H9 (cell line): ENCODE results near the gene PKNOX2. TPM values are rescaled to one million over a fixed set of nuclear protein-coding genes. Genes with fewer than 3 reads are reported as not detected.
A peak's percentile ranks its signal among the peaks of the same experiment; 100 is the strongest.

Experiments used
- DNase-seq: peaks from one replicate; pipeline ENCODE4 v3.0.0-alpha.2; 2017
- H2AFZ ChIP-seq: one replicate; pipeline ENCODE4 v1.6.1; 2013; ENCODE audit warnings: mild to moderate bottlenecking, low read length, control low read depth, moderate library complexity
- H2AK5ac ChIP-seq: 2 replicates; pipeline ENCODE4 v1.6.1; 2013; ENCODE audit warnings: low read length, control low read depth, mixed read lengths; ENCODE audit not compliant: insufficient read length
- H2BK120ac ChIP-seq: one replicate; pipeline ENCODE4 v1.6.1; 2013; ENCODE audit warnings: low read depth, mild to moderate bottlenecking, low read length, control low read depth, inconsistent platforms; ENCODE audit not compliant: poor library complexity, severe bottlenecking
- H2BK12ac ChIP-seq: 2 replicates; pipeline ENCODE4 v1.6.1; 2013; ENCODE audit warnings: low read length, control low read depth, mixed read lengths, low read depth; ENCODE audit not compliant: insufficient read length
- H2BK15ac ChIP-seq: 2 replicates; pipeline ENCODE4 v1.6.1; 2013; ENCODE audit warnings: low read depth, low read length, control low read depth
- H2BK20ac ChIP-seq: one replicate; pipeline ENCODE4 v1.6.1; 2013; ENCODE audit warnings: low read depth, mild to moderate bottlenecking, low read length, control low read depth, inconsistent platforms; ENCODE audit not compliant: poor library complexity, severe bottlenecking
- H2BK5ac ChIP-seq: 2 replicates; pipeline ENCODE4 v1.6.1; 2013; ENCODE audit warnings: low read length, control low read depth, mixed read lengths; ENCODE audit not compliant: insufficient read length
- H3K14ac ChIP-seq: 2 replicates; pipeline ENCODE4 v1.6.1; 2013; ENCODE audit warnings: low read length, control low read depth; ENCODE audit not compliant: insufficient read depth
- H3K18ac ChIP-seq: 2 replicates; pipeline ENCODE4 v1.6.1; 2013; ENCODE audit warnings: low read depth, mild to moderate bottlenecking, mixed read lengths, low read length, control low read depth; ENCODE audit not compliant: insufficient read length
- H3K23ac ChIP-seq: 2 replicates; pipeline ENCODE4 v1.6.1; 2013; ENCODE audit warnings: low read length, control low read depth, mixed read lengths, low read depth; ENCODE audit not compliant: insufficient read length
- H3K23me2 ChIP-seq: 2 replicates; pipeline ENCODE4 v1.6.1; 2013; ENCODE audit warnings: low read depth, mild to moderate bottlenecking, mixed read lengths, low read length, control low read depth; ENCODE audit not compliant: insufficient read length, poor library complexity, severe bottlenecking
- H3K27ac ChIP-seq: 2 replicates; pipeline ENCODE4 v1.5.1; 2013; ENCODE audit warnings: low read length, control low read depth, mixed read lengths, low read depth; ENCODE audit not compliant: insufficient read length
- H3K27me3 ChIP-seq: 2 replicates; pipeline ENCODE4 v1.6.1; 2013; ENCODE audit warnings: low read length, control low read depth, inconsistent platforms; ENCODE audit not compliant: insufficient read depth
- H3K4ac ChIP-seq: 2 replicates; pipeline ENCODE4 v1.6.1; 2013; ENCODE audit warnings: low read depth, mild to moderate bottlenecking, control low read depth, inconsistent platforms, low read length, moderate library complexity
- H3K4me1 ChIP-seq: 2 replicates; pipeline ENCODE4 v1.6.1; 2013; ENCODE audit warnings: low read length, control low read depth, inconsistent platforms; ENCODE audit not compliant: insufficient read depth
- H3K4me2 ChIP-seq: 2 replicates; pipeline ENCODE4 v1.6.1; 2013; ENCODE audit warnings: low read length, control low read depth, mixed read lengths; ENCODE audit not compliant: insufficient read length, insufficient read depth
- H3K56ac ChIP-seq: 2 replicates; pipeline ENCODE4 v1.6.1; 2013; ENCODE audit warnings: low read depth, mild to moderate bottlenecking, mixed read lengths, low read length, control low read depth; ENCODE audit not compliant: insufficient read length
- H3K79me1 ChIP-seq: 2 replicates; pipeline ENCODE4 v1.6.1; 2013; ENCODE audit warnings: low read depth, mild to moderate bottlenecking, moderate library complexity, low read length, control low read depth, inconsistent platforms; ENCODE audit not compliant: insufficient read depth, poor library complexity, severe bottlenecking
- H3K79me2 ChIP-seq: 2 replicates; pipeline ENCODE4 v1.6.1; 2013; ENCODE audit warnings: low read length, control low read depth, inconsistent platforms; ENCODE audit not compliant: insufficient read depth
- H3K9ac ChIP-seq: 2 replicates; pipeline ENCODE4 v1.6.1; 2013; ENCODE audit warnings: low read length, control low read depth, mixed read lengths; ENCODE audit not compliant: insufficient read length; ENCODE audit errors: extremely low read depth
- H3K9me3 ChIP-seq: one replicate; pipeline ENCODE4 v1.6.1; 2013; ENCODE audit warnings: low read depth, low read length, inconsistent platforms; ENCODE audit not compliant: control insufficient read depth
- H3T11ph ChIP-seq: one replicate; pipeline ENCODE4 v1.6.1; 2013; ENCODE audit warnings: mild to moderate bottlenecking, low read length, control low read depth, inconsistent platforms
- H4K20me1 ChIP-seq: one replicate; pipeline ENCODE4 v1.6.1; 2013; ENCODE audit not compliant: control insufficient read depth, insufficient read length, insufficient read depth
- H4K5ac ChIP-seq: 2 replicates; pipeline ENCODE4 v1.6.1; 2013; ENCODE audit warnings: low read depth, mild to moderate bottlenecking, mixed read lengths, low read length, control low read depth; ENCODE audit not compliant: insufficient read length
- H4K8ac ChIP-seq: replicated peaks from 2 replicates; pipeline ENCODE4 v1.6.1; 2013; ENCODE audit warnings: low read length, control low read depth, mixed read lengths, low read depth; ENCODE audit not compliant: insufficient read length
- H4K91ac ChIP-seq: 2 replicates; pipeline ENCODE4 v1.6.1; 2013; ENCODE audit warnings: low read depth, mild to moderate bottlenecking, moderate library complexity, mixed read lengths, low read length, control low read depth; ENCODE audit not compliant: insufficient read length
- H3K27ac Mint-ChIP-seq, 3 experiments: 2 replicates in 2 of 3; 3 replicates in 1 of 3; pipeline ENCODE4 v1.8.0; 2020 to 2021; ENCODE audit warnings: mixed read lengths in 3 of 3, mild to moderate bottlenecking in 1 of 3, moderate library complexity in 1 of 3
- H3K27me3 Mint-ChIP-seq: 2 replicates; pipeline ENCODE4 v1.8.0; 2021; ENCODE audit warnings: low read depth, mild to moderate bottlenecking, moderate library complexity, mixed read lengths
- H3K36me3 Mint-ChIP-seq, 3 experiments: 2 replicates in 2 of 3; 3 replicates in 1 of 3; pipeline ENCODE4 v1.8.0; 2020 to 2021; ENCODE audit warnings: low read depth in 3 of 3, mixed read lengths in 3 of 3; ENCODE audit not compliant: insufficient read depth in 1 of 3
- H3K4me1 Mint-ChIP-seq, 2 experiments: 2 replicates each; pipeline ENCODE4 v1.8.0; 2020; ENCODE audit warnings: mixed read lengths in 2 of 2
- H3K4me3 Mint-ChIP-seq, 2 experiments: 2 replicates in 1 of 2; 3 replicates in 1 of 2; pipeline ENCODE4 v1.8.0; 2020 to 2021; ENCODE audit warnings: mild to moderate bottlenecking in 2 of 2, mixed read lengths in 2 of 2, moderate library complexity in 1 of 2
- H3K9me3 Mint-ChIP-seq, 2 experiments: 2 replicates in 1 of 2; 3 replicates in 1 of 2; pipeline ENCODE4 v1.8.0; 2020; ENCODE audit warnings: mild to moderate bottlenecking in 2 of 2, mixed read lengths in 2 of 2, moderate library complexity in 1 of 2
- WGBS: extraction: QIAGEN DNeasy Blood & Tissue Kit; methylation state at CpG from one replicate; pipeline ENCODE4 v1.1.7; 2013; ENCODE audit warnings: missing lambda C conversion rate, low lambda C conversion rate, mixed read lengths; ENCODE audit not compliant: insufficient read length; ENCODE audit errors: extremely low coverage; 5-methylcytosine and 5-hydroxymethylcytosine counted together
- total RNA-seq: library from RNA; stranded (reverse); gene quantifications from 2 replicates; pipeline ENCODE4 v1.2.1, GENCODE V29; 2021
- TF ChIP-seq, protein P1 (sequence below): fragments of 200-600 bp; sonication (generic); conservative IDR thresholded peaks from 3 replicates; pipeline ENCODE4 v1.8.0; 2021; ENCODE audit warnings: antibody characterized with exemption, mild to moderate bottlenecking

The PKNOX2 gene
- total RNA-seq, 1 experiment from 2014 or later, result 1.3 TPM

DNA sequence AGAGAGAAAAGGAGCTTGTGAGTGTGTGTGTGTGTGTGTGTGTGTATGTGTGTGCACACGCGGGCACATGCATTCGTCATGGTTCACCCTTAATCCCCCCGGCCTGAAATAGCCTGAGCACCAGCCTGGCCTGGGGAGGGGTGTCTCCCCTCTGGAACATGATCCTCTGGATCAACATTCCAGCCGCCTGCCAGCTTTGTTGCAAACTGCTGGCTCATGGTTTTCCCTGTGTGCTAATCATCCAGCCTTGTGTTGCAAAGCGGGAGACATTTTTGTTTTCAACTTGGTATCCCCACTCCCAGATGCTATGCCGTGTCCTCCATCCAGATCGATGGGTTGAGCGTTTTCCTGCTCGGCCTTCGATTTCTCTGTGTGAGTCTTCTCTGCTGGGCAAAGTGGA, 237.2 kb downstream of the PKNOX2 start:
- Histone ChIP-seq H4K5ac (peak overlapping the region; percentile 4), H3K4me1 (peaks cover 8% of the 10 kb centered on the region; the same call in 1 of the 2 replicates), H4K91ac (no peak overlapping the region), H3K4me2 (no peak overlapping the region), H2AFZ (no peak overlapping the region), H3K23me2 (no peaks in the 10 kb centered on the region), H3K9ac (no peak overlapping the region), H3T11ph (no peak overlapping the region), H2BK20ac (no peak overlapping the region), H4K8ac (no peak overlapping the region), H3K18ac (peak overlapping the region; percentile 56), H2BK15ac (no peak overlapping the region), H4K20me1 (no peaks in the 10 kb centered on the region), H3K23ac (no peak overlapping the region), H3K79me1 (no peaks in the 10 kb centered on the region), H3K9me3 (no peaks in the 10 kb centered on the region), H3K56ac (no peak overlapping the region), H2AK5ac (no peak overlapping the region), H3K79me2 (no peaks in the 10 kb centered on the region), H2BK12ac (no peak overlapping the region), H3K27ac (no peak overlapping the region), H2BK5ac (no peak overlapping the region), H3K4ac (no peak overlapping the region), H3K14ac (peak overlapping the region; percentile 8; the same call in 1 of the 2 replicates), H2BK120ac (no peak overlapping the region), H3K27me3 (no peaks in the 10 kb centered on the region)
- Mint-ChIP-seq H3K27me3 (peaks cover 26% of the 10 kb centered on the region), H3K4me1 (peaks cover 63 to 68% of the 10 kb centered on the region in 2 experiments), H3K9me3 (peaks cover 0 to 2% of the 10 kb centered on the region in 2 experiments; a peak in 1 of 5 replicates), H3K27ac (peak overlapping the region; percentile 54 to 94 (median 85); a peak in 4 of 7 replicates), H3K4me3 (peak overlapping the region in 1 of 2 experiments; percentile 34; a peak in 1 of 5 replicates), H3K36me3 (peaks cover 0 to 13% (median 0%) of the 10 kb centered on the region in 3 experiments; a peak in 3 of 7 replicates)
- WGBS, result no CpG with 5 or more reads among the region's 11 CpGs
- DNase-seq, result peak; percentile 64
- TF ChIP-seq, protein P1, sequence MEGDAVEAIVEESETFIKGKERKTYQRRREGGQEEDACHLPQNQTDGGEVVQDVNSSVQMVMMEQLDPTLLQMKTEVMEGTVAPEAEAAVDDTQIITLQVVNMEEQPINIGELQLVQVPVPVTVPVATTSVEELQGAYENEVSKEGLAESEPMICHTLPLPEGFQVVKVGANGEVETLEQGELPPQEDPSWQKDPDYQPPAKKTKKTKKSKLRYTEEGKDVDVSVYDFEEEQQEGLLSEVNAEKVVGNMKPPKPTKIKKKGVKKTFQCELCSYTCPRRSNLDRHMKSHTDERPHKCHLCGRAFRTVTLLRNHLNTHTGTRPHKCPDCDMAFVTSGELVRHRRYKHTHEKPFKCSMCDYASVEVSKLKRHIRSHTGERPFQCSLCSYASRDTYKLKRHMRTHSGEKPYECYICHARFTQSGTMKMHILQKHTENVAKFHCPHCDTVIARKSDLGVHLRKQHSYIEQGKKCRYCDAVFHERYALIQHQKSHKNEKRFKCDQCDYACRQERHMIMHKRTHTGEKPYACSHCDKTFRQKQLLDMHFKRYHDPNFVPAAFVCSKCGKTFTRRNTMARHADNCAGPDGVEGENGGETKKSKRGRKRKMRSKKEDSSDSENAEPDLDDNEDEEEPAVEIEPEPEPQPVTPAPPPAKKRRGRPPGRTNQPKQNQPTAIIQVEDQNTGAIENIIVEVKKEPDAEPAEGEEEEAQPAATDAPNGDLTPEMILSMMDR, result no peak
